Fibroblast of peridontal ligament (primary cell): ENCODE measurements around the gene MEOX1.

Source experiments
- DNase-seq: peaks from one replicate; pipeline ENCODE4 v3.0.0-alpha.2; 2010; ENCODE audit errors: extremely low read depth

The MEOX1 gene

DNA sequence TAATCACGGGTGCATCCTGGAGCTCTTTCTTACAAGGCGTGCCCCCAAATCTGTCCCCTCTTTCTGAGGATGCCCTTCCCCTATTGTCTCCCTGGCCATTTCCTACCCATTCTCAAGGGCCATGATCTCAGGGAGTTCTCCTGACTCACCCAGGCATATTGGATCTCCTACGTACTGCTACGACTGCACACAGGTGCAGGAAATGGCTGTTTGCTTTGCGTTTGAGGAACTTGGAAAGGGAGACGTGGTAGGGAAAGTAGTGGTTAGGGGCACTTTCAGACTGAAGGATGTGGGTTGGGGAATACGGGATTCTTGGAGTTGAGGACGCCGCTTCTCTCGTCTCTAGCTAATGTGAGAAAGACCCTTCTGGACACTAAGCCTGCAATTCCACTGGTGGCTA is 18.7 kb upstream of the MEOX1 start:
- DNase-seq: no peak

GRCh38 chr17:43679911-43680310 is 18.2 kb upstream of the MEOX1 start:
- no peak for DNase-seq

GRCh38 chr17:43679401-43679800 is 17.7 kb upstream of the MEOX1 start:
- DNase-seq: no peak

DNA sequence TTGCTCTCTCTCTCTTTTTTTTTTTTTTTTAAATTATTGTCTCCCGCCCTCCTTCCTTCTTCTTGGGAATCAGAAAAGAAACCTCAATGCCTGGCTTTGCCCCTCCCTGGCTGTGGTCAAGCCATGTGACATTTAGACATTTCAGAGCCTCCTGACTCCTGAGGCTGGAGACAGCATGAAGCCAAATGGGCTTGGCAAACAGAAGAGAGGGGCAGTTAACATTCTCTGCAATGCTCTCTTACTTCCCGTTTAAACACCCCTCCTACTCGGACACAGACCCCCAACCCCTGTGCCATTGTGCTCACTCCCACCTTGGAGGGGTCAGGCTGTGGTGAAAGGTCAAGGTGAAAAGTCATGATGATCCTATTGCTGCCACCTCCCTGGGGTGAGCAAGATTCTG is 14.7 kb upstream of the MEOX1 start:
- peak; percentile 66 for DNase-seq

GRCh38 chr17:43674394-43674793 is 12.7 kb upstream of the MEOX1 start:
- no peak for DNase-seq

DNA sequence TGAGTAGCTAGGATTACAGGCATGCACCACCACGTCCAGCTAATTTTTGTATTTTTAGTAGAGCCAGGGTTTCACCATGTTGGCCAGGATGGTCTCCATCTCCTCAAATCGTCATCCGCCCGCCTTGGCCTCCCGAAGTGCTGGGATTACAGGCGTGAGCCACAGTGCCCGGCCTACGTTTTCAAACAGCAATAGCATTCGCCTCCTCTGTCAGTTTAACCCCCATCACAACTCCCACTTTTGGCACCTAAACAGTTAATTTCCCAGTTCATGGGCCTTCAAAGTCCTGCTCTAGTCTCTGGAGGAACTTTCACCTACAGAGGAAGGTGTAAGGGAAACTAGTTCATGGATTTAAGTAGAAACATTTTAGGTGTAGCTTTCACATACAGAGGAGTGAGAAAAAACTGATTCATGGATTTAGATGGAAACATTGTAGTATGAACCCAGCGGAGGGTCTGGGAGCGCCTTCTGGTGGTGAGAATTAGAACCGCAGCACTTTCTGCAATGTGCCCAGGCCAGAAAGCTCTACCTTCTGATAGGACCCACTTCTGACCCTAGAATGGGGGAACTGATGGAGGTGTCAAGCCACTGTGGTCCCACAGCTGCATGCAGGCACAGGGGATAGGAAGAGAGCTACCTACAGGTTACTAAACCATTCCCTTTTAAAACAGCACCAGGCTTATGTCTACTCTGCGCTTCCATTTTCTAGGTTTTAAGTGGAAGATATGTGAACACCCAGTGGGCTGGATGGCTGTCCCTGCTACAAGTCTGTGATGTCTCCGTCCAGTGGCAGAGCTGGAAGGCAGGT is 12.0 kb upstream of the MEOX1 start:
- DNase-seq: peak; percentile 73

DNA sequence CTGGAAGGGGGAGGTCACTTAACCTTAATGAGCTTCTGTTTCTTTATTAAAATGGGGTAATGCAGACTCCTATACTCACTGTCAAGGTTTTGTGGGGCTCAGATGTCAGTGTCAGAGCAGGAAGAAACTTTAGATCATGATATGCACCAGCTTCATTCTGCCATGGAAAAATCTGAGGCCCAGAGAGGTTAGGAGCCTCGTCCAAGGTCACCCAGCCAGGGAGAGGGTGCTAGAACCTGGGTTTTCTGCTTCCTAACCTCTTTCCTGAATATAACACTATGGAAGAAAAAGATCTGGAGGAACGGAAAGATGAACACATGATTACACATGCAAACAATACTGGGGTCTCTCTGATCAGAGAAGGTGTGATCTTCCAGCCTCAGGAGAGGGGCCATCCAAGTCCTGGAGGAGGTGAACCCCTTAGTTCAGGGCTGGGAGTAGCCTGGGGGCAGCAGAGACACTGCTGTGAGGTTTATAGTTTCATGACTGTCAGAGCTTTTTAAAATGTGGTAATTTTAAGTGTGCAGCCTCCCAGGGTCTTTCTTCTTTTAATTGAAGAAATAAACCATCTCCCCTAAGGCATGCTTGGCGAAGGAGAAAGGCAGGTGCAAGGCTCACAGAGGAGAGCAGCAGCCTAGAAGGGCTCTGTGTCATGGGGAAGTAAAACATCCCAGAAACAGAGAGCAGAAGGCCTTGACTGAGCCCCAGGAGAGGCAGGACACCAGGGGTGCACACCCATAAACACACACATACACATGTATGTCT is 10.2 kb upstream of the MEOX1 start:
- no peak for DNase-seq

GRCh38 chr17:43671031-43671692 is 9.4 kb upstream of the MEOX1 start:
- peak; percentile 77 for DNase-seq

- DNase-seq: no peak
These were observed 8.9 kb upstream of the MEOX1 start for GRCh38 chr17:43670645-43671030.

- DNase-seq: peak; percentile 59
These were observed 8.4 kb upstream of the MEOX1 start for GRCh38 chr17:43669971-43670644.

DNA sequence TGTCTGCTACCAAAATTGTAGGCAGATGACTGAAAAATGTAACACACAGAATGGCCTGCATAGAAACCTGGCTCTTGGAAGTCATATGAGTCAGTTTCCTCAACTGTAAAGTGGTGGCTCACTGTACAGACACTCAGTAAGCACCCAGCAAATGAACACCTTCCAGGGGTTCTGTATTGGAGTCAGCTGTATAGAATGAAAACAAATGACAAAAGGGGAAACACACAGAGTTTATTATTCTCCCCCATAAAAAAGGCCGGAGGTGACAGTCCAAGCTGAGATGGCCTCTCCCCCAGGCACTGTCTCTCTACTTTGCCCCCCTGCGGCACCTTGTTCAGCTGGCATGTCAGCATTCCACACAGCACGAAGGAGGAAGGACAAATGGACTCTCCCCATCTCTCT is 6.2 kb upstream of the MEOX1 start:
- peak; percentile 27 for DNase-seq

DNA sequence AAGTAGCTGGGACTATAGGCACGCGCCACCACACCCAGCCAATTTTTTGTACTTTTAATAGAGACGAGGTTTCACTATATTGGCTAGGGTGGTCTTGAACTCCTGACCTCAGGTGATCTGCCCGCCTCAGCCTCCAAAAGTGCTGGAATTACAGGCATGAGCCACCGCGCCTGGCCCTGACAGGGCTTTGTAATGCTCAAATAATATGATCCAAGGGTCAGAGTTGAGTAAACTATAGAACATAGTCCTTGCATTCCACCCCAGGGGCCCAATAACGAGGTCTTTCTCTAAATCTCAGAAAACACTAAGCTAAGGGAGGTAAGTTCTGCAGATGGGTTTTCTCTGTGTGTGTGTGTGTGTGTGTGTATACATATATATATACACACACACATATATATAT is 5.8 kb upstream of the MEOX1 start:
- DNase-seq: no peak

- DNase-seq: no peak
These were observed 4.2 kb upstream of the MEOX1 start for GRCh38 chr17:43665937-43666236.

- DNase-seq: no peak
These were observed 3.6 kb upstream of the MEOX1 start for GRCh38 chr17:43665084-43665936.

GRCh38 chr17:43664096-43664495 is 2.4 kb upstream of the MEOX1 start:
- no peak for DNase-seq

GRCh38 chr17:43663383-43663782 is 1.7 kb upstream of the MEOX1 start:
- no peak for DNase-seq

DNA sequence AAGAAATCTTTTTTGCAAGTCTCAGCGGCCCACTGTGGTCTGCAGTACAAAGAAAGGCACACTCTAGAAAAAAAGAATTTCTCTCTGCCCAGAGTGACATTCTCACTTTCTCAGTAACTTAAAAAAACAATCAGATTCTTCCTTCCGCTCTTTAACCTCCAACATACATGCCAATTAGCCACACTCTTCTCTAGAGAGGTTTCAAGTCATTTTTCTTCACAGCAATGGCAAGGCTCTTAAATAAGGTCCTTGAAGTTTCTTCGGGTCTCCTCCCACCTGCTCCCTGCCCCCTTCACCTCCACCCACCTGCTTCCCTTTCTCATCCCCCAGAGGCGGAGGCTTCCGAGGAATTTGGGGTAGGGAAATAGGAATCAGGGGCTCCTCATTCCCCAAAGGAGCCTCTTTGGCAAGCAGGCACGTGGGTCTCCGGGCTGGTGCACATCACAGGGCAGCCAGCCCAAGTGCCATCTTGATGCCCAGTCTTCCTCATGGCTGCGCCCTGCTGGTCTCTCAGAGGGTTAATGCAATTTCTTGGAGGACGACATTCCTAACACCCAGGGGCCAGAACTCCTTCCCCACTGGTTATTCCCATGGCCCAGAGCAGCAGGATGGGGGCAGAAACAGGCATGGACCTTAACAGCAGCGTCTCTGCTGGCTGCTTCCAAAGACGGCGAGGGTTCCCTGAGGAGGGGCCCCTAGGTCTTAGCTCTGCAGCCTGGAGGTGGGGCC is 855 bp upstream of the MEOX1 start:
- DNase-seq: no peak

DNA sequence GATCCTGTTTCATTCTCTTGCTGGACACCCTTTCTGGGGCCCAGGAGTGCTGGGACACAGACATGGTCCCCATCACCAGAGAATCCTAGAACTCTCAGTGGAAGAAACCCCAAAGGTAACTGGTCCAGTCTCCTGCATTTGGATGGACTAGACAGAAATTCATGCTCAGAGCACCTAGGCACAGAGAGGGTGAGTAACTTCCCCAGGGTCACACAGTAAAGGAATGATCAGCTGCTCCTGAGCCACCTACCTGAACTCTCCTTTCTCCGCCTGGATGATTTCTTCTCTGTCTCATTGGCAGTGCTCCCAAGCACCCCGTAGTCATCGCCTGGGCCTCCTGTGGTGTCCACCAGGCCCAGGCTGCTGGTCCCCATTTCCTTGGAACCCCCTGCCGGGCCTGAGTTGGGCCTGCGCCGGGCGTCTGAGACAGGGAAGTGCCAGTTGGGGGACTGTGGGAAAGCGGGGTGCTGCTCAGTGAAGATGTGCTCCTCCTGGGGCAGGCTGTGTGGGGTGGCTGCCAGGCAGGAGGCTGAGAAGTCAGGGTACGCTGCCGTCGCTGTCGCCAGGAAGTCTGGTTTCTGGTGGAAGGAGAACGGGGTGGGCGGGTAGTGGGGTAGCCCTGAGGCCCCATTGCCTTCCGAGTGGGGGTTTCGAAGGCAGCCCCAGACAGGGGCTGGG is 767 bp downstream of the MEOX1 start:
- DNase-seq: no peak

DNA sequence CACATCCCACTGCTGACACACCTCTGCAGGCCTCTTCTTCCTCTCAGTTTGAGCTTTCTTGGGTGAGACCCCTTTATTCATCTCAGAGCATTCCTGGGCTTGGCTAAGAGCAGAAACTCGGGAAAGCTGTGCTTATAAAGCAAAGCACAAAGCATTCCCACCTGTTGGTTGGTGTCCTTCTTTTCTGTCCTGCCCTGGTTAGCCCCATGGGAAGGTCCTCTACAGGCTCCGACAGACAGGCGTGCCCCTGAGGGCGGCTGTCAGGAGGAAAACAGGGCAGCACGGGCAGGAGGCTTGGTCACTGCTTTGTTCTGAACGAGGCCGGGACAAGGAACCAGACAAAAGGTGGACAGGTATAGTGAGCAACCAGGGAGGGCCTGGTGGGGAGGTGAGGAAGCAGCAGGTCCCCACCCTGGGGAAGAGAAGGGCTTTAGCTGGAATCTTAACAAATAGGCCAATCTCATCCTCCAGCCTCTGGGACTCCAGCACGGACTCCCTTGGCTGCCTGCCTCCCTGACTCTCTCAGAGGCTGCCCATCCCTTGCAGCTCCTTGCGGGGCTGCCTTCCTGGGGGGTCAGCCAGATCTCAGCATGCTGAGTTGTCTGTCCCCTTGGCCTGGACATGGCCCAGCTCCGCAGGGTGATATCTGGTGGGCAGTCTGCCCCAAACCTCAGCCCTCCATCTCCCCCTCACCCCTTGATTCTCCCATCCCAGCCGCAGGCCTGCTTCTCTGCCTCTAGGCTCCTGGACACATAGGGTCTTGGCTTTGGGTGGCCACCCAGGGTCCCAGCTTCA is 1.7 kb downstream of the MEOX1 start:
- no peak for DNase-seq
